Measurements from ENCODE around the gene FBF1.

- no peak for TF ChIP-seq POLR2A (IDR thresholded peaks at IDR 0.05)
- TF ChIP-seq, protein P1, sequence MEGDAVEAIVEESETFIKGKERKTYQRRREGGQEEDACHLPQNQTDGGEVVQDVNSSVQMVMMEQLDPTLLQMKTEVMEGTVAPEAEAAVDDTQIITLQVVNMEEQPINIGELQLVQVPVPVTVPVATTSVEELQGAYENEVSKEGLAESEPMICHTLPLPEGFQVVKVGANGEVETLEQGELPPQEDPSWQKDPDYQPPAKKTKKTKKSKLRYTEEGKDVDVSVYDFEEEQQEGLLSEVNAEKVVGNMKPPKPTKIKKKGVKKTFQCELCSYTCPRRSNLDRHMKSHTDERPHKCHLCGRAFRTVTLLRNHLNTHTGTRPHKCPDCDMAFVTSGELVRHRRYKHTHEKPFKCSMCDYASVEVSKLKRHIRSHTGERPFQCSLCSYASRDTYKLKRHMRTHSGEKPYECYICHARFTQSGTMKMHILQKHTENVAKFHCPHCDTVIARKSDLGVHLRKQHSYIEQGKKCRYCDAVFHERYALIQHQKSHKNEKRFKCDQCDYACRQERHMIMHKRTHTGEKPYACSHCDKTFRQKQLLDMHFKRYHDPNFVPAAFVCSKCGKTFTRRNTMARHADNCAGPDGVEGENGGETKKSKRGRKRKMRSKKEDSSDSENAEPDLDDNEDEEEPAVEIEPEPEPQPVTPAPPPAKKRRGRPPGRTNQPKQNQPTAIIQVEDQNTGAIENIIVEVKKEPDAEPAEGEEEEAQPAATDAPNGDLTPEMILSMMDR (IDR thresholded peaks at IDR 0.05), result no peak
Measured at GRCh38 chr17:75898065-75898464, 42.8 kb downstream of the FBF1 start.

Data from esophagus squamous epithelium (tissue), 4 donors.